MCF 10A (cell line): ENCODE measurements around the gene FOXO3. TPM values are rescaled to one million over a fixed set of nuclear protein-coding genes. Genes with fewer than 3 reads are reported as not detected.
"Not testable (repeated sequence)": the region's sequence is repeated elsewhere in the genome, so short reads cannot be mapped to it uniquely, and the experiment has no call there.

Experiments
- BruUV-seq: library from RNA; stranded (reverse); fragments of 400-500 nt; replicated peaks from 2 replicates; lab custom pipeline; 2021; lab: Mats Ljungman, UMichigan
- CTCF ChIA-PET: fragments of 300-600 bp; sonication (Branson Sonifier 250); formaldehyde crosslinking; extraction: SDS; loops from one replicate; lab custom pipeline; 2021; ENCODE audit warnings: antibody characterized with exemption, inconsistent platforms; lab: Yijun Ruan, JAX
- POLR2A ChIA-PET: fragments of 300-600, 350-650 bp; sonication (Branson Sonifier 250); formaldehyde crosslinking; extraction: SDS; loops from one replicate; lab custom pipeline; 2020; ENCODE audit warnings: antibody characterized with exemption, inconsistent platforms; lab: Yijun Ruan, JAX
- DNase-seq: peaks from one replicate; pipeline ENCODE4 v3.0.0-alpha.2; 2018; ENCODE audit not compliant: unreplicated experiment
- H3K27ac Mint-ChIP-seq: one replicate; pipeline ENCODE4 v1.8.0; 2022; ENCODE audit warnings: mild to moderate bottlenecking, low read depth, mixed read lengths; ENCODE audit not compliant: unreplicated experiment
- H3K27me3 Mint-ChIP-seq: one replicate; pipeline ENCODE4 v1.8.0; 2022; ENCODE audit warnings: mixed read lengths; ENCODE audit not compliant: insufficient read depth, unreplicated experiment
- H3K36me3 Mint-ChIP-seq: one replicate; pipeline ENCODE4 v1.8.0; 2022; ENCODE audit warnings: mild to moderate bottlenecking, moderate library complexity, mixed read lengths; ENCODE audit not compliant: insufficient read depth, unreplicated experiment
- H3K4me1 Mint-ChIP-seq: one replicate; pipeline ENCODE4 v1.8.0; 2022; ENCODE audit warnings: mixed read lengths; ENCODE audit not compliant: insufficient read depth, unreplicated experiment
- H3K4me3 Mint-ChIP-seq: one replicate; pipeline ENCODE4 v1.8.0; 2022; ENCODE audit warnings: mild to moderate bottlenecking, moderate library complexity, mixed read lengths; ENCODE audit not compliant: unreplicated experiment
- H3K9me3 Mint-ChIP-seq: one replicate; pipeline ENCODE4 v1.8.0; 2022; ENCODE audit warnings: mixed read lengths; ENCODE audit not compliant: unreplicated experiment
- intact Hi-C: fragments of 100-400 bp; cut with micrococcal nuclease; formaldehyde crosslinking; loops from 2 replicates; pipeline ENCODE4 v1.14.1; 2022
- total RNA-seq: library from RNA; stranded (reverse); gene quantifications from 2 replicates; pipeline ENCODE4 v1.2.3, GENCODE V29; 2022
- TF ChIP-seq, protein P1 (sequence below): fragments of 200-600 bp; IDR thresholded peaks from one replicate; pipeline ENCODE4 v1.8.0; 2022; ENCODE audit warnings: antibody characterized with exemption, mild to moderate bottlenecking; ENCODE audit not compliant: unreplicated experiment

FOXO3 gene
- total RNA-seq, 1 experiment from 2014 or later = 53.0 TPM

- intact Hi-C loops = loop anchor here (1.0 to 2.0 kb wide), 3 partner anchors 276 to 515 kb away; no protein-coding TSS in a partner anchor
- no peaks in the 10 kb centered on the region for H3K27me3 Mint-ChIP-seq
- CTCF ChIA-PET = interaction anchor here (0.6 to 1.2 kb wide), 4 partner anchors 40 to 515 kb away, joined by 3 to 4 read pairs (median 4); no protein-coding TSS in a partner anchor
- peaks cover 28% of the 10 kb centered on the region for H3K4me1 Mint-ChIP-seq
- peak overlapping the region; percentile 90 for H3K4me3 Mint-ChIP-seq
- no TSS peak for BruUV-seq
- no peaks in the 10 kb centered on the region for H3K9me3 Mint-ChIP-seq
- peak overlapping the region; percentile 91 for H3K27ac Mint-ChIP-seq
- peak; percentile 97 for DNase-seq
- POLR2A ChIA-PET = interaction anchor here (0.6 to 8.5 kb wide), 45 partner anchors 12 to 825 kb away, joined by 3 to 164 read pairs (median 5); partner anchors contain the start of genes CD164, CEP57L1, SESN1 and SNX3
- TF ChIP-seq, protein P1, sequence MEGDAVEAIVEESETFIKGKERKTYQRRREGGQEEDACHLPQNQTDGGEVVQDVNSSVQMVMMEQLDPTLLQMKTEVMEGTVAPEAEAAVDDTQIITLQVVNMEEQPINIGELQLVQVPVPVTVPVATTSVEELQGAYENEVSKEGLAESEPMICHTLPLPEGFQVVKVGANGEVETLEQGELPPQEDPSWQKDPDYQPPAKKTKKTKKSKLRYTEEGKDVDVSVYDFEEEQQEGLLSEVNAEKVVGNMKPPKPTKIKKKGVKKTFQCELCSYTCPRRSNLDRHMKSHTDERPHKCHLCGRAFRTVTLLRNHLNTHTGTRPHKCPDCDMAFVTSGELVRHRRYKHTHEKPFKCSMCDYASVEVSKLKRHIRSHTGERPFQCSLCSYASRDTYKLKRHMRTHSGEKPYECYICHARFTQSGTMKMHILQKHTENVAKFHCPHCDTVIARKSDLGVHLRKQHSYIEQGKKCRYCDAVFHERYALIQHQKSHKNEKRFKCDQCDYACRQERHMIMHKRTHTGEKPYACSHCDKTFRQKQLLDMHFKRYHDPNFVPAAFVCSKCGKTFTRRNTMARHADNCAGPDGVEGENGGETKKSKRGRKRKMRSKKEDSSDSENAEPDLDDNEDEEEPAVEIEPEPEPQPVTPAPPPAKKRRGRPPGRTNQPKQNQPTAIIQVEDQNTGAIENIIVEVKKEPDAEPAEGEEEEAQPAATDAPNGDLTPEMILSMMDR = no peak
- H3K36me3 Mint-ChIP-seq = peaks cover 27% of the 10 kb centered on the region
Measured at GRCh38 chr6:108558372-108559096, 2.2 kb upstream of the FOXO3 start.

DNA sequence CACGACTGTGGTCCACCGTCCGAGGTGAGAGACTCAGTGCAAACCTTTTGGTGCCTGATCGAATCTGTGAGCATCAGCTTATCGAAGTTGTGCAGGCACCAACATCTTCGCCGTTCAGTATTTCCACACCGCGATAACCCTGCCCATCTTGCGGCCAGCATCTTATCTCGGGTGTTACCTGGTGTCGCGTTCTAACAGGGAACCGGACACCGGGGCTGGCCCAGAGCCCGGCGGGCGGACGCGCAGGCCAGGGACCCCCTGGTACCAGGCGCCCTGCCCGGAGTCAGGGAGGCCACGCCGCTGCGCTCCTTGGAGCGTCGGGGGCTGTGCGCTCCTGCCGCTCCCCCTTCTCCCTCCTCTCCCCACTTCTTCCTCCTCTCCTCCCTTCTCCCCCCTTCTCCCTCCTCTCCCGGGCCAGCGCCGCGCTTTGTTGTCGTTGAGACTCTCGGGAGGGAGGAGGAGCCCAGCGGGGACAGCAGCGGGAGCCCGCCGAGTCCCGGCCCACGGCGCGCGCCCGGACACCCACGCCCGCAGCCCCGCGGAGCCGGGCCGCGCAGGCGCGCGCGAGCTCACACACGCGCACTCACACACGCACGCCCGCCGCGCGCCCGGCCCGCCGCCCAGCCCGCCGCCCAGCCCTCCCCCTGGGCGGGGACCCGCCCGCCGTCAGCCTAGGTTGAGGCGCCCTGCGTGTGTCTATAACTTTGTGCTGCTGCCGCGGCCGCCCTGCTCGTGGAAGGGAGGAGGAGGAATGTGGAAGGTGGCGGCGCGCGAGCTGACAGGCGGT is 1.4 kb upstream of the FOXO3 start:
- DNase-seq = peak; percentile 82
- CTCF ChIA-PET = interaction anchor here (1.0 to 1.6 kb wide), 3 partner anchors 187 to 515 kb away, joined by 3 to 4 read pairs (median 4); no protein-coding TSS in a partner anchor

DNA sequence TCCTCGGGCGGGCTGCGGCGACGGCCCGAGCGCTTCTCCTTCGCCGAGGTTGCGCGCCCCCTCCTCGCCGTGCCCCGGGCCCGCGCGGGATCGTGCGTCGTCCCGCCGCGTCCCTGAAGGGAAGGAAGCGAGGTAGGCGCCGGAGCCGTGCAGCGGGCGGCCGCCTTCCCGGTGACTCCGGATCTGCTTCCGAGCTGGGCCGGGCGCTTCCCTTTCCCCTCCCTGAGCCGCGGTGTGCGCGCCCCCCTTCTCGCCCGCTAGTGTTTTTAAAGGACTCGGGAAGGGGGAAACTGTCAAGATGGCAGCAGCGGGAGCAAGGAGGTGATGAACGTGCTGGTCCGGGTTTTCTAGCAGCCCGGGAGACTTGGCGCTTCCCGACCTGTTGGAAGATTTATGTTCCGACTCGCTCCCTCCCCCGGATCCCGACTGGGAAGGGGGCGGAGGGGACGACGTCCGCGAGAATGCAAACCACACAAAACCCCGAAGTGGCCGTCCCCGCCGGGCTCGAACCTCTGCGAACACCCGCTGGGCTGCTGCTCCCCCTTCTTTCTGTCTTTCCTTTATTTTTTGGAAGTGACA is 744 bp upstream of the FOXO3 start:
- DNase-seq = peak; percentile 80
- POLR2A ChIA-PET = interaction anchor here (0.6 to 8.5 kb wide), 53 partner anchors 9 to 1620 kb away, joined by 3 to 164 read pairs (median 5); partner anchors contain the start of genes ARMC2, CD164, CEP57L1 and SESN1
- peak overlapping the region; percentile 39 for H3K27ac Mint-ChIP-seq
- intact Hi-C loops = loop anchor here (1.0 to 5.0 kb wide), 4 partner anchors 177 to 513 kb away; no protein-coding TSS in a partner anchor
- TF ChIP-seq, protein P1 = no peak
- H3K9me3 Mint-ChIP-seq = no peaks in the 10 kb centered on the region
- TSS peak; percentile 74 for BruUV-seq
- no peaks in the 10 kb centered on the region for H3K27me3 Mint-ChIP-seq
- peaks cover 33% of the 10 kb centered on the region for H3K4me1 Mint-ChIP-seq
- CTCF ChIA-PET = interaction anchor here (0.7 to 1.6 kb wide), 4 partner anchors 176 to 515 kb away, joined by 3 to 5 read pairs (median 4); no protein-coding TSS in a partner anchor
- peak overlapping the region; percentile 90 for H3K4me3 Mint-ChIP-seq
- peaks cover 36% of the 10 kb centered on the region for H3K36me3 Mint-ChIP-seq

More for the DNA sequence above, 1.4 kb upstream of the FOXO3 start:
- peaks cover 35% of the 10 kb centered on the region for H3K36me3 Mint-ChIP-seq
- peak overlapping the region; percentile 91 for H3K27ac Mint-ChIP-seq
- TF ChIP-seq, protein P1 = no peak
- H3K4me1 Mint-ChIP-seq = peaks cover 34% of the 10 kb centered on the region
- POLR2A ChIA-PET = interaction anchor here (0.6 to 8.5 kb wide), 56 partner anchors 9 to 1620 kb away, joined by 3 to 164 read pairs (median 5); partner anchors contain the start of genes ARMC2, CD164, CEP57L1 and SESN1
- intact Hi-C loops = loop anchor here (1.0 to 2.0 kb wide), 3 partner anchors 276 to 514 kb away; no protein-coding TSS in a partner anchor
- no TSS peak for BruUV-seq
- peak overlapping the region; percentile 90 for H3K4me3 Mint-ChIP-seq
- no peaks in the 10 kb centered on the region for H3K9me3 Mint-ChIP-seq
- no peaks in the 10 kb centered on the region for H3K27me3 Mint-ChIP-seq

- ChIA-PET POLR2A (interaction anchor here (1.0 to 8.5 kb wide), 13 partner anchors 17 to 822 kb away, joined by 4 to 164 read pairs (median 10); partner anchors contain the start of genes CEP57L1 and SESN1), CTCF (interaction anchor here (1.1 to 1.7 kb wide), 4 partner anchors 16 to 332 kb away, joined by 3 to 5 read pairs (median 3); no protein-coding TSS in a partner anchor)
- not testable (repeated sequence) for H3K27me3 Mint-ChIP-seq, DNase-seq, BruUV-seq, H3K9me3 Mint-ChIP-seq
- H3K27ac Mint-ChIP-seq = peak overlapping the region; percentile 83
- peaks cover 35% of the 10 kb centered on the region for H3K4me1 Mint-ChIP-seq
- intact Hi-C loops = loop anchor here (5.0 kb wide), 1 partner anchor 176 kb away; no protein-coding TSS in a partner anchor
- H3K4me3 Mint-ChIP-seq = peak overlapping the region; percentile 90
- peaks cover 47% of the 10 kb centered on the region for H3K36me3 Mint-ChIP-seq
Measured at GRCh38 chr6:108561309-108561647, 561 bp downstream of the FOXO3 start.
